Fibroblast of lung (primary cell): Measurements from ENCODE around the gene PPP5C.

Source experiments
- EZH2 ChIP-seq: IDR thresholded peaks from 2 replicates; pipeline ENCODE4 v1.5.1; 2012; ENCODE audit warnings: low read length, control low read depth, mild to moderate bottlenecking; ENCODE audit errors: missing control alignments
- TF ChIP-seq, protein P1 (sequence below), 2 donors: IDR thresholded peaks in 1 of 2; conservative IDR thresholded peaks in 1 of 2; 1 replicate in 1 of 2; 2 replicates in 1 of 2; pipeline ENCODE4 v1.5.1; 2011 to 2012; ENCODE audit warnings: low read length in 2 of 2, control low read depth in 1 of 2, inconsistent platforms in 1 of 2, low read depth in 1 of 2, mild to moderate bottlenecking in 1 of 2

DNA sequence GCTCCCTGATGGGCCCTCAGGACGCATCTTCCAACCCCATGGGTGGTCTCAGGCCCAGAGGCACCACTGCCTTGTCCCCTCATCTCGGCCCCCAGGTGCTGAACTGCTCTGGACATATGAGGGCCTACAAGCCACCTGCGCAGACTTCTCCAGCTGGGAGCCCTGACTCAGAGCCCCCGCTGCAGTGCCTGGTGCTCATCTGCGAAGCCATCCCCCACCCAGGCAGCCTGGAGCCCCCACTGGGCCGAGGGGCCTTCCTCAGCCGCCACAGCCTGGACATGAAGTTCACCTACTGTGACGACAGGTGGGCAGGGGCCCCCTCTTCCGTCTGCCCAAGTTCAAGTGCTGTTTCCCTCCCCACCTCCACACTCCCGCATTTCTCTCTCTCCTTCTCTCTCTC is 37.8 kb upstream of the PPP5C start:
- TF ChIP-seq, protein P1, sequence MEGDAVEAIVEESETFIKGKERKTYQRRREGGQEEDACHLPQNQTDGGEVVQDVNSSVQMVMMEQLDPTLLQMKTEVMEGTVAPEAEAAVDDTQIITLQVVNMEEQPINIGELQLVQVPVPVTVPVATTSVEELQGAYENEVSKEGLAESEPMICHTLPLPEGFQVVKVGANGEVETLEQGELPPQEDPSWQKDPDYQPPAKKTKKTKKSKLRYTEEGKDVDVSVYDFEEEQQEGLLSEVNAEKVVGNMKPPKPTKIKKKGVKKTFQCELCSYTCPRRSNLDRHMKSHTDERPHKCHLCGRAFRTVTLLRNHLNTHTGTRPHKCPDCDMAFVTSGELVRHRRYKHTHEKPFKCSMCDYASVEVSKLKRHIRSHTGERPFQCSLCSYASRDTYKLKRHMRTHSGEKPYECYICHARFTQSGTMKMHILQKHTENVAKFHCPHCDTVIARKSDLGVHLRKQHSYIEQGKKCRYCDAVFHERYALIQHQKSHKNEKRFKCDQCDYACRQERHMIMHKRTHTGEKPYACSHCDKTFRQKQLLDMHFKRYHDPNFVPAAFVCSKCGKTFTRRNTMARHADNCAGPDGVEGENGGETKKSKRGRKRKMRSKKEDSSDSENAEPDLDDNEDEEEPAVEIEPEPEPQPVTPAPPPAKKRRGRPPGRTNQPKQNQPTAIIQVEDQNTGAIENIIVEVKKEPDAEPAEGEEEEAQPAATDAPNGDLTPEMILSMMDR (conservative IDR thresholded peaks at IDR 0.05 in 1 of 2, IDR thresholded peaks at IDR 0.05 in 1 of 2; ENCODE audit: low read depth in 1 of 2, low read length in 2 of 2), result no peak
- TF ChIP-seq EZH2, result no peak
